H9 (cell line): Measurements from ENCODE around the gene AKNA. TPM values are rescaled to one million over a fixed set of nuclear protein-coding genes. Genes with fewer than 3 reads are reported as not detected.

ENCODE experiments used
- DNase-seq: peaks from one replicate; pipeline ENCODE4 v3.0.0-alpha.2; 2017
- H2AFZ ChIP-seq: one replicate; pipeline ENCODE4 v1.6.1; 2013; ENCODE audit warnings: mild to moderate bottlenecking, low read length, control low read depth, moderate library complexity
- H2AK5ac ChIP-seq: 2 replicates; pipeline ENCODE4 v1.6.1; 2013; ENCODE audit warnings: low read length, control low read depth, mixed read lengths; ENCODE audit not compliant: insufficient read length
- H2BK120ac ChIP-seq: one replicate; pipeline ENCODE4 v1.6.1; 2013; ENCODE audit warnings: low read depth, mild to moderate bottlenecking, low read length, control low read depth, inconsistent platforms; ENCODE audit not compliant: poor library complexity, severe bottlenecking
- H2BK12ac ChIP-seq: 2 replicates; pipeline ENCODE4 v1.6.1; 2013; ENCODE audit warnings: low read length, control low read depth, mixed read lengths, low read depth; ENCODE audit not compliant: insufficient read length
- H2BK15ac ChIP-seq: 2 replicates; pipeline ENCODE4 v1.6.1; 2013; ENCODE audit warnings: low read depth, low read length, control low read depth
- H2BK20ac ChIP-seq: one replicate; pipeline ENCODE4 v1.6.1; 2013; ENCODE audit warnings: low read depth, mild to moderate bottlenecking, low read length, control low read depth, inconsistent platforms; ENCODE audit not compliant: poor library complexity, severe bottlenecking
- H2BK5ac ChIP-seq: 2 replicates; pipeline ENCODE4 v1.6.1; 2013; ENCODE audit warnings: low read length, control low read depth, mixed read lengths; ENCODE audit not compliant: insufficient read length
- H3K14ac ChIP-seq: 2 replicates; pipeline ENCODE4 v1.6.1; 2013; ENCODE audit warnings: low read length, control low read depth; ENCODE audit not compliant: insufficient read depth
- H3K18ac ChIP-seq: 2 replicates; pipeline ENCODE4 v1.6.1; 2013; ENCODE audit warnings: low read depth, mild to moderate bottlenecking, mixed read lengths, low read length, control low read depth; ENCODE audit not compliant: insufficient read length
- H3K23ac ChIP-seq: 2 replicates; pipeline ENCODE4 v1.6.1; 2013; ENCODE audit warnings: low read length, control low read depth, mixed read lengths, low read depth; ENCODE audit not compliant: insufficient read length
- H3K23me2 ChIP-seq: 2 replicates; pipeline ENCODE4 v1.6.1; 2013; ENCODE audit warnings: low read depth, mild to moderate bottlenecking, mixed read lengths, low read length, control low read depth; ENCODE audit not compliant: insufficient read length, poor library complexity, severe bottlenecking
- H3K27ac ChIP-seq: 2 replicates; pipeline ENCODE4 v1.5.1; 2013; ENCODE audit warnings: low read length, control low read depth, mixed read lengths, low read depth; ENCODE audit not compliant: insufficient read length
- H3K27me3 ChIP-seq: 2 replicates; pipeline ENCODE4 v1.6.1; 2013; ENCODE audit warnings: low read length, control low read depth, inconsistent platforms; ENCODE audit not compliant: insufficient read depth
- H3K4ac ChIP-seq: 2 replicates; pipeline ENCODE4 v1.6.1; 2013; ENCODE audit warnings: low read depth, mild to moderate bottlenecking, control low read depth, inconsistent platforms, low read length, moderate library complexity
- H3K4me1 ChIP-seq: 2 replicates; pipeline ENCODE4 v1.6.1; 2013; ENCODE audit warnings: low read length, control low read depth, inconsistent platforms; ENCODE audit not compliant: insufficient read depth
- H3K4me2 ChIP-seq: 2 replicates; pipeline ENCODE4 v1.6.1; 2013; ENCODE audit warnings: low read length, control low read depth, mixed read lengths; ENCODE audit not compliant: insufficient read length, insufficient read depth
- H3K56ac ChIP-seq: 2 replicates; pipeline ENCODE4 v1.6.1; 2013; ENCODE audit warnings: low read depth, mild to moderate bottlenecking, mixed read lengths, low read length, control low read depth; ENCODE audit not compliant: insufficient read length
- H3K79me1 ChIP-seq: 2 replicates; pipeline ENCODE4 v1.6.1; 2013; ENCODE audit warnings: low read depth, mild to moderate bottlenecking, moderate library complexity, low read length, control low read depth, inconsistent platforms; ENCODE audit not compliant: insufficient read depth, poor library complexity, severe bottlenecking
- H3K79me2 ChIP-seq: 2 replicates; pipeline ENCODE4 v1.6.1; 2013; ENCODE audit warnings: low read length, control low read depth, inconsistent platforms; ENCODE audit not compliant: insufficient read depth
- H3K9ac ChIP-seq: 2 replicates; pipeline ENCODE4 v1.6.1; 2013; ENCODE audit warnings: low read length, control low read depth, mixed read lengths; ENCODE audit not compliant: insufficient read length; ENCODE audit errors: extremely low read depth
- H3K9me3 ChIP-seq: one replicate; pipeline ENCODE4 v1.6.1; 2013; ENCODE audit warnings: low read depth, low read length, inconsistent platforms; ENCODE audit not compliant: control insufficient read depth
- H3T11ph ChIP-seq: one replicate; pipeline ENCODE4 v1.6.1; 2013; ENCODE audit warnings: mild to moderate bottlenecking, low read length, control low read depth, inconsistent platforms
- H4K20me1 ChIP-seq: one replicate; pipeline ENCODE4 v1.6.1; 2013; ENCODE audit not compliant: control insufficient read depth, insufficient read length, insufficient read depth
- H4K5ac ChIP-seq: 2 replicates; pipeline ENCODE4 v1.6.1; 2013; ENCODE audit warnings: low read depth, mild to moderate bottlenecking, mixed read lengths, low read length, control low read depth; ENCODE audit not compliant: insufficient read length
- H4K8ac ChIP-seq: replicated peaks from 2 replicates; pipeline ENCODE4 v1.6.1; 2013; ENCODE audit warnings: low read length, control low read depth, mixed read lengths, low read depth; ENCODE audit not compliant: insufficient read length
- H4K91ac ChIP-seq: 2 replicates; pipeline ENCODE4 v1.6.1; 2013; ENCODE audit warnings: low read depth, mild to moderate bottlenecking, moderate library complexity, mixed read lengths, low read length, control low read depth; ENCODE audit not compliant: insufficient read length
- H3K27ac Mint-ChIP-seq, 3 experiments: 2 replicates in 2 of 3; 3 replicates in 1 of 3; pipeline ENCODE4 v1.8.0; 2020 to 2021; ENCODE audit warnings: mixed read lengths in 3 of 3, mild to moderate bottlenecking in 1 of 3, moderate library complexity in 1 of 3
- H3K27me3 Mint-ChIP-seq: 2 replicates; pipeline ENCODE4 v1.8.0; 2021; ENCODE audit warnings: low read depth, mild to moderate bottlenecking, moderate library complexity, mixed read lengths
- H3K36me3 Mint-ChIP-seq, 3 experiments: 2 replicates in 2 of 3; 3 replicates in 1 of 3; pipeline ENCODE4 v1.8.0; 2020 to 2021; ENCODE audit warnings: low read depth in 3 of 3, mixed read lengths in 3 of 3; ENCODE audit not compliant: insufficient read depth in 1 of 3
- H3K4me1 Mint-ChIP-seq, 2 experiments: 2 replicates each; pipeline ENCODE4 v1.8.0; 2020; ENCODE audit warnings: mixed read lengths in 2 of 2
- H3K4me3 Mint-ChIP-seq, 2 experiments: 2 replicates in 1 of 2; 3 replicates in 1 of 2; pipeline ENCODE4 v1.8.0; 2020 to 2021; ENCODE audit warnings: mild to moderate bottlenecking in 2 of 2, mixed read lengths in 2 of 2, moderate library complexity in 1 of 2
- H3K9me3 Mint-ChIP-seq, 2 experiments: 2 replicates in 1 of 2; 3 replicates in 1 of 2; pipeline ENCODE4 v1.8.0; 2020; ENCODE audit warnings: mild to moderate bottlenecking in 2 of 2, mixed read lengths in 2 of 2, moderate library complexity in 1 of 2
- WGBS: extraction: QIAGEN DNeasy Blood & Tissue Kit; methylation state at CpG from one replicate; pipeline ENCODE4 v1.1.7; 2013; ENCODE audit warnings: missing lambda C conversion rate, low lambda C conversion rate, mixed read lengths; ENCODE audit not compliant: insufficient read length; ENCODE audit errors: extremely low coverage; 5-methylcytosine and 5-hydroxymethylcytosine counted together
- total RNA-seq: library from RNA; stranded (reverse); gene quantifications from 2 replicates; pipeline ENCODE4 v1.2.1, GENCODE V29; 2021
- TF ChIP-seq, protein P1 (sequence below): fragments of 200-600 bp; sonication (generic); conservative IDR thresholded peaks from 3 replicates; pipeline ENCODE4 v1.8.0; 2021; ENCODE audit warnings: antibody characterized with exemption, mild to moderate bottlenecking

The AKNA gene
- total RNA-seq, 1 experiment from 2014 or later = 19.7 TPM

- no peak overlapping the region for H3K23ac ChIP-seq
- H3K4me1 ChIP-seq = peaks cover 4% of the 10 kb centered on the region
- H3K4me3 Mint-ChIP-seq = no peak overlapping the region
- H3K79me2 ChIP-seq = no peaks in the 10 kb centered on the region
- no peaks in the 10 kb centered on the region for H3K79me1 ChIP-seq
- H4K5ac ChIP-seq = no peak overlapping the region
- no peak overlapping the region for H3K14ac ChIP-seq
- H3K9ac ChIP-seq = no peak overlapping the region
- no peak overlapping the region for H4K8ac ChIP-seq
- TF ChIP-seq, protein P1, sequence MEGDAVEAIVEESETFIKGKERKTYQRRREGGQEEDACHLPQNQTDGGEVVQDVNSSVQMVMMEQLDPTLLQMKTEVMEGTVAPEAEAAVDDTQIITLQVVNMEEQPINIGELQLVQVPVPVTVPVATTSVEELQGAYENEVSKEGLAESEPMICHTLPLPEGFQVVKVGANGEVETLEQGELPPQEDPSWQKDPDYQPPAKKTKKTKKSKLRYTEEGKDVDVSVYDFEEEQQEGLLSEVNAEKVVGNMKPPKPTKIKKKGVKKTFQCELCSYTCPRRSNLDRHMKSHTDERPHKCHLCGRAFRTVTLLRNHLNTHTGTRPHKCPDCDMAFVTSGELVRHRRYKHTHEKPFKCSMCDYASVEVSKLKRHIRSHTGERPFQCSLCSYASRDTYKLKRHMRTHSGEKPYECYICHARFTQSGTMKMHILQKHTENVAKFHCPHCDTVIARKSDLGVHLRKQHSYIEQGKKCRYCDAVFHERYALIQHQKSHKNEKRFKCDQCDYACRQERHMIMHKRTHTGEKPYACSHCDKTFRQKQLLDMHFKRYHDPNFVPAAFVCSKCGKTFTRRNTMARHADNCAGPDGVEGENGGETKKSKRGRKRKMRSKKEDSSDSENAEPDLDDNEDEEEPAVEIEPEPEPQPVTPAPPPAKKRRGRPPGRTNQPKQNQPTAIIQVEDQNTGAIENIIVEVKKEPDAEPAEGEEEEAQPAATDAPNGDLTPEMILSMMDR = no peak
- H3K18ac ChIP-seq = no peak overlapping the region
- no peaks in the 10 kb centered on the region for H4K20me1 ChIP-seq
- H2AFZ ChIP-seq = no peak overlapping the region
- no peak overlapping the region for H3K56ac ChIP-seq
- no peak overlapping the region for H3K27ac Mint-ChIP-seq
- H3T11ph ChIP-seq = no peak overlapping the region
- no peak overlapping the region for H2BK20ac ChIP-seq
- H3K9me3 Mint-ChIP-seq = no peaks in the 10 kb centered on the region
- no peaks in the 10 kb centered on the region for H3K9me3 ChIP-seq
- H2BK15ac ChIP-seq = no peak overlapping the region
- no peak overlapping the region for H2BK120ac ChIP-seq
- no peaks in the 10 kb centered on the region; the same call in 1 of the 2 replicates for H3K27me3 Mint-ChIP-seq
- H3K4ac ChIP-seq = no peak overlapping the region
- H3K36me3 Mint-ChIP-seq = peaks cover 47 to 85% (median 74%) of the 10 kb centered on the region in 3 experiments
- H3K4me1 Mint-ChIP-seq = peaks cover 14 to 20% of the 10 kb centered on the region in 2 experiments
- no peak overlapping the region for H3K4me2 ChIP-seq
- H2BK12ac ChIP-seq = no peak overlapping the region
- H3K27me3 ChIP-seq = no peaks in the 10 kb centered on the region
- DNase-seq = no peak
- no peaks in the 10 kb centered on the region for H3K23me2 ChIP-seq
- WGBS = no CpG with 5 or more reads among the region's 11 CpGs
- no peak overlapping the region for H2AK5ac ChIP-seq
- H3K27ac ChIP-seq = no peak overlapping the region
- H2BK5ac ChIP-seq = no peak overlapping the region
- H4K91ac ChIP-seq = no peak overlapping the region
Observed at GRCh38 chr9:114346146-114346545, 41.6 kb downstream of the AKNA start.
